Right ventricle myocardium superior (tissue), 1 donor: ENCODE measurements around the gene OR51F1. TPM values are rescaled to one million over a fixed set of nuclear protein-coding genes. Genes with fewer than 3 reads are reported as not detected.

Source experiments
- total RNA-seq: library from RNA; stranded (reverse); fragmentation: NEBNext Ultra II Directional; extraction: Animal tissue kit (Norgen Biotek cat#: 25700); gene quantifications from one replicate; pipeline ENCODE4 v1.2.1, GENCODE V29; 2021
- donor health status: DM: no; HTN: yes; CAD: no; lungs with severe emphysema.

The OR51F1 gene
- total RNA-seq, 1 donor from 2014 or later, result not detected

Other genes starting within 250 kb of the OR51F1 start
- not detected for gene OR52M1, start 224.7 kb downstream of the OR51F1 start, total RNA-seq
- gene OR52I2, start 188.2 kb downstream of the OR51F1 start, total RNA-seq, result not detected
- gene OR52I1, start 175.9 kb downstream of the OR51F1 start, total RNA-seq, result not detected
- gene TRIM68, start 161.7 kb downstream of the OR51F1 start, total RNA-seq, result 11.0 TPM
- gene OR51D1, start 132.5 kb downstream of the OR51F1 start, total RNA-seq, result not detected
- 1.4 TPM for gene OR51E1, start 126.0 kb downstream of the OR51F1 start, total RNA-seq
- gene OR51E2, start 72.1 kb downstream of the OR51F1 start, total RNA-seq, result 0.13 TPM
- gene MMP26, start 65.2 kb downstream of the OR51F1 start, total RNA-seq, result not detected
- gene OR52R1, start 34.4 kb upstream of the OR51F1 start, total RNA-seq, result not detected
- gene OR51F2, start 51.4 kb upstream of the OR51F1 start, total RNA-seq, result not detected
- not detected for gene OR51S1, start 79.3 kb upstream of the OR51F1 start, total RNA-seq
- not detected for gene OR51T1, start 112.0 kb upstream of the OR51F1 start, total RNA-seq
- gene OR51A7, start 133.8 kb upstream of the OR51F1 start, total RNA-seq, result not detected
- not detected for gene OR51G2, start 149.4 kb upstream of the OR51F1 start, total RNA-seq
- not detected for gene OR51G1, start 154.4 kb upstream of the OR51F1 start, total RNA-seq
- gene OR51A4, start 177.7 kb upstream of the OR51F1 start, total RNA-seq, result not detected
- gene OR51A2, start 185.8 kb upstream of the OR51F1 start, total RNA-seq, result not detected
- not detected for gene OR51L1, start 224.9 kb upstream of the OR51F1 start, total RNA-seq